Measurements from ENCODE around the gene RAB44.

The RAB44 gene

GRCh38 chr6:36731622-36732310 lies 34.1 kb downstream of the RAB44 start:
- no peak for DNase-seq

GRCh38 chr6:36733300-36733699 lies 35.7 kb downstream of the RAB44 start:
- DNase-seq: no peak

- DNase-seq: no peak
These were observed 36.9 kb downstream of the RAB44 start for GRCh38 chr6:36734486-36735060.

GRCh38 chr6:36735110-36736071 lies 37.8 kb downstream of the RAB44 start:
- DNase-seq: no peak

- DNase-seq: no peak
These were observed 39.6 kb downstream of the RAB44 start for GRCh38 chr6:36737043-36737785.

GRCh38 chr6:36738108-36738507 lies 40.5 kb downstream of the RAB44 start:
- DNase-seq: no peak

- no peak for DNase-seq
These were observed 42.6 kb downstream of the RAB44 start for GRCh38 chr6:36739947-36740817.

- no peak for DNase-seq
These were observed 43.2 kb downstream of the RAB44 start for GRCh38 chr6:36740818-36741179.

- no peak for DNase-seq
These were observed 44.5 kb downstream of the RAB44 start for GRCh38 chr6:36742146-36742545.

GRCh38 chr6:36743032-36743431 lies 45.4 kb downstream of the RAB44 start:
- DNase-seq: no peak

GRCh38 chr6:36743538-36744303 lies 46.1 kb downstream of the RAB44 start:
- DNase-seq: no peak

GRCh38 chr6:36744304-36744673 lies 46.7 kb downstream of the RAB44 start:
- DNase-seq: no peak

- DNase-seq: no peak
These were observed 47.7 kb downstream of the RAB44 start for GRCh38 chr6:36745283-36745682.

GRCh38 chr6:36745836-36746235 lies 48.2 kb downstream of the RAB44 start:
- DNase-seq: no peak

GRCh38 chr6:36746251-36746650 lies 48.6 kb downstream of the RAB44 start:
- DNase-seq: no peak

GRCh38 chr6:36749829-36750489 lies 52.3 kb downstream of the RAB44 start:
- DNase-seq: no peak

- no peak for DNase-seq
These were observed 53.5 kb downstream of the RAB44 start for GRCh38 chr6:36751091-36751490.

GRCh38 chr6:36751833-36752186 lies 54.2 kb downstream of the RAB44 start:
- DNase-seq: no peak

- no peak for DNase-seq
These were observed 54.7 kb downstream of the RAB44 start for GRCh38 chr6:36752187-36752885.

GRCh38 chr6:36752886-36753506 lies 55.4 kb downstream of the RAB44 start:
- no peak for DNase-seq
